ENCODE measurements around the gene BPIFA2. TPM values are rescaled to one million over a fixed set of nuclear protein-coding genes. Genes with fewer than 3 reads are reported as not detected.

BPIFA2 gene
- total RNA-seq, 1 donor from 2014 or later: not detected

DNA sequence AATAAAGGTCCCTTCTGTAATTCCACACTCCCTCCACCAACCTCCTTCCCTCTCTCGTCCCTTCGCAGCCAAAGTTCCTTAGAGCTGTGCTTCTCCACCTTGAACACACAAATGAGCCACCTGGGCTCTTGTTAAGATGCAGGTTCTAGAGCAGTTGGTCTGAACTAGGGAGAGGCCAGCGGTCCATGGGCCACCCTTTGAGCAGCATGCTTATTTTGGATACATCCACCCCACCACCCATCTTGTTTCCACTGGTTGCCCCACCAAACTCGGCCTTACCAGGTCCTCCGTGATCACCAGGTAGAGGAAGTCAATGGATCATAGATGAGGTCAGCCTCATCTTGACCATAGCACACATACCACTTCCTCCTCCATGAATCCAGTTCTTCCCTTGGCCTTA, 7.3 kb upstream of the BPIFA2 start:
- H3K27ac ChIP-seq: no peak overlapping the region
- TF ChIP-seq, protein P1, sequence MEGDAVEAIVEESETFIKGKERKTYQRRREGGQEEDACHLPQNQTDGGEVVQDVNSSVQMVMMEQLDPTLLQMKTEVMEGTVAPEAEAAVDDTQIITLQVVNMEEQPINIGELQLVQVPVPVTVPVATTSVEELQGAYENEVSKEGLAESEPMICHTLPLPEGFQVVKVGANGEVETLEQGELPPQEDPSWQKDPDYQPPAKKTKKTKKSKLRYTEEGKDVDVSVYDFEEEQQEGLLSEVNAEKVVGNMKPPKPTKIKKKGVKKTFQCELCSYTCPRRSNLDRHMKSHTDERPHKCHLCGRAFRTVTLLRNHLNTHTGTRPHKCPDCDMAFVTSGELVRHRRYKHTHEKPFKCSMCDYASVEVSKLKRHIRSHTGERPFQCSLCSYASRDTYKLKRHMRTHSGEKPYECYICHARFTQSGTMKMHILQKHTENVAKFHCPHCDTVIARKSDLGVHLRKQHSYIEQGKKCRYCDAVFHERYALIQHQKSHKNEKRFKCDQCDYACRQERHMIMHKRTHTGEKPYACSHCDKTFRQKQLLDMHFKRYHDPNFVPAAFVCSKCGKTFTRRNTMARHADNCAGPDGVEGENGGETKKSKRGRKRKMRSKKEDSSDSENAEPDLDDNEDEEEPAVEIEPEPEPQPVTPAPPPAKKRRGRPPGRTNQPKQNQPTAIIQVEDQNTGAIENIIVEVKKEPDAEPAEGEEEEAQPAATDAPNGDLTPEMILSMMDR (IDR thresholded peaks at IDR 0.05): no peak
- H3K9me3 ChIP-seq: no peaks in the 10 kb centered on the region
- intact Hi-C loops (cut with DNase I): no loop called here
- no peaks in the 10 kb centered on the region for H3K36me3 ChIP-seq
- no peak for DNase-seq (ENCODE audit: low spot score in 2 of 2)
- no peaks in the 10 kb centered on the region for H3K4me1 ChIP-seq
- H3K27me3 ChIP-seq: no peaks in the 10 kb centered on the region
- no peak overlapping the region for H3K4me3 ChIP-seq

- Histone ChIP-seq H3K9me3 (no peaks in the 10 kb centered on the region), H3K4me1 (no peaks in the 10 kb centered on the region), H3K27me3 (no peaks in the 10 kb centered on the region), H3K27ac (no peak overlapping the region), H3K36me3 (no peaks in the 10 kb centered on the region), H3K4me3 (no peak overlapping the region)
- DNase-seq (ENCODE audit: low spot score in 2 of 2): no peak
- intact Hi-C loops (cut with DNase I): no loop called here
- TF ChIP-seq, protein P1 (IDR thresholded peaks at IDR 0.05): no peak
These were observed 5.6 kb upstream of the BPIFA2 start for GRCh38 chr20:33162313-33162712.

DNA sequence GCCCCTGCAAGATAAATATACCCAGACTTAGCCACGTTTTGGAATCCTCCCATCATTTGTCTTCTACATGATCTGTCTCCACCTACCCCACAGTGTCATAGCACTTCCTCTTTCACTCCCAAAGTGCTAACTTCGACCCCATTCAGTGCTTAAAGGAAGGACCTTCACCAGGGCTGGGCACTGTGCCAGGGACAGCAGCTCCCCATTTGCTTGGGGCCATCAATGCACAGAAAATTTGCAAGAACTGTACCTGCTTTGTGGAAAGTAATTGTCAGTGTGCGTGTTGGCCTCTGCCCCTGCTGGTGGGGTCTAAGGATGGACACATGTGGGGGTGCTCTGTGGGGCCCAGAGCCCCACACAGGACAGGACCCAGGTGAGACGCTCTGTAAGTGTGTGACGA, 5.2 kb upstream of the BPIFA2 start:
- no peaks in the 10 kb centered on the region for H3K27me3 ChIP-seq
- H3K9me3 ChIP-seq: no peaks in the 10 kb centered on the region
- intact Hi-C loops (cut with DNase I): no loop called here
- TF ChIP-seq, protein P1 (IDR thresholded peaks at IDR 0.05): no peak
- no peaks in the 10 kb centered on the region for H3K36me3 ChIP-seq
- DNase-seq (ENCODE audit: low spot score in 2 of 2): no peak
- H3K4me3 ChIP-seq: no peak overlapping the region
- no peaks in the 10 kb centered on the region for H3K4me1 ChIP-seq
- H3K27ac ChIP-seq: no peak overlapping the region

GRCh38 chr20:33163856-33164762, 3.9 kb upstream of the BPIFA2 start:
- no peak overlapping the region for H3K4me3 ChIP-seq
- DNase-seq (ENCODE audit: low spot score in 2 of 2): no peak
- TF ChIP-seq, protein P1 (IDR thresholded peaks at IDR 0.05): no peak
- no peaks in the 10 kb centered on the region for H3K36me3 ChIP-seq
- no peaks in the 10 kb centered on the region for H3K27me3 ChIP-seq
- H3K9me3 ChIP-seq: peaks cover 0 to 2% of the 10 kb centered on the region in 2 donors
- no peaks in the 10 kb centered on the region for H3K4me1 ChIP-seq
- no peak overlapping the region for H3K27ac ChIP-seq
- intact Hi-C loops (cut with DNase I): no loop called here

GRCh38 chr20:33164763-33165095, 3.2 kb upstream of the BPIFA2 start:
- Histone ChIP-seq H3K4me1 (no peaks in the 10 kb centered on the region), H3K36me3 (no peaks in the 10 kb centered on the region), H3K9me3 (peaks cover 0 to 8% of the 10 kb centered on the region in 2 donors), H3K4me3 (no peak overlapping the region), H3K27ac (no peak overlapping the region), H3K27me3 (no peaks in the 10 kb centered on the region)
- TF ChIP-seq, protein P1 (IDR thresholded peaks at IDR 0.05): no peak
- no peak for DNase-seq (ENCODE audit: low spot score in 2 of 2)
- intact Hi-C loops (cut with DNase I): no loop called here
